ENCODE data around the gene YTHDF1.

YTHDF1 gene

DNA sequence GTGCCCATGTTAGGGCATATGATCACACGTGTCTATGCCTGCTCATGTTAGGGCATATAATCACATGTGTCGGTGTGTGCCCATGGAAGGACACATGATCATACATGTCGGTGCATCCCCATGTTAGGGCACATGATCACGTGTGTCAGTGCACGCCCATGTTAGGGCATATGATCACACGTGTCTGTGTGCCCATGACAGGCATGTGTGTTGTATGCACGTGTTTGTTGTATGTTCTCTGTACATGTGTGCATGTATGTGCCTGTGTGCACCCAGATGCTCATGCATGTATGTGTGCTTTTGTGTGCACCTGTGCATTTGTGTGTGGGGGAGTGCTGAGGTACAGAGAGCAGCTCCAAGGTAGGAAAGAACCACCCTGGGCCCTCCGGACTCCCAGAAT, 29.8 kb downstream of the YTHDF1 start:
- no peaks in the 10 kb centered on the region for H4K20me1 ChIP-seq (ENCODE audit: insufficient read depth, low read length)
- H3K36me3 ChIP-seq (replicated peaks; ENCODE audit: low read depth, low read length): no peaks in the 10 kb centered on the region
- no peaks in the 10 kb centered on the region for H3K4me1 ChIP-seq (ENCODE audit: low read length)
- no peak for TF ChIP-seq EZH2phosphoT487 (IDR thresholded peaks at IDR 0.05; ENCODE audit: low read depth)
- TF ChIP-seq, protein P1, sequence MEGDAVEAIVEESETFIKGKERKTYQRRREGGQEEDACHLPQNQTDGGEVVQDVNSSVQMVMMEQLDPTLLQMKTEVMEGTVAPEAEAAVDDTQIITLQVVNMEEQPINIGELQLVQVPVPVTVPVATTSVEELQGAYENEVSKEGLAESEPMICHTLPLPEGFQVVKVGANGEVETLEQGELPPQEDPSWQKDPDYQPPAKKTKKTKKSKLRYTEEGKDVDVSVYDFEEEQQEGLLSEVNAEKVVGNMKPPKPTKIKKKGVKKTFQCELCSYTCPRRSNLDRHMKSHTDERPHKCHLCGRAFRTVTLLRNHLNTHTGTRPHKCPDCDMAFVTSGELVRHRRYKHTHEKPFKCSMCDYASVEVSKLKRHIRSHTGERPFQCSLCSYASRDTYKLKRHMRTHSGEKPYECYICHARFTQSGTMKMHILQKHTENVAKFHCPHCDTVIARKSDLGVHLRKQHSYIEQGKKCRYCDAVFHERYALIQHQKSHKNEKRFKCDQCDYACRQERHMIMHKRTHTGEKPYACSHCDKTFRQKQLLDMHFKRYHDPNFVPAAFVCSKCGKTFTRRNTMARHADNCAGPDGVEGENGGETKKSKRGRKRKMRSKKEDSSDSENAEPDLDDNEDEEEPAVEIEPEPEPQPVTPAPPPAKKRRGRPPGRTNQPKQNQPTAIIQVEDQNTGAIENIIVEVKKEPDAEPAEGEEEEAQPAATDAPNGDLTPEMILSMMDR (IDR thresholded peaks at IDR 0.05; ENCODE audit: low read depth, low read length): no peak
- no peaks in the 10 kb centered on the region for H3K27me3 ChIP-seq (ENCODE audit: low read depth, low read length)
- no peak overlapping the region for H2AFZ ChIP-seq (ENCODE audit: low read depth, low read length)
- no peaks in the 10 kb centered on the region for H3K79me2 ChIP-seq (ENCODE audit: low read length)
- H3K4me2 ChIP-seq (ENCODE audit: low read length): no peak overlapping the region
- H3K9ac ChIP-seq (ENCODE audit: low read length): no peak overlapping the region
- H3K9me3 ChIP-seq (ENCODE audit: insufficient read depth, low read length): no peaks in the 10 kb centered on the region
- H3K4me3 ChIP-seq (ENCODE audit: low read length): no peak overlapping the region
- no peak overlapping the region for H3K27ac ChIP-seq (ENCODE audit: low read length)

DNA sequence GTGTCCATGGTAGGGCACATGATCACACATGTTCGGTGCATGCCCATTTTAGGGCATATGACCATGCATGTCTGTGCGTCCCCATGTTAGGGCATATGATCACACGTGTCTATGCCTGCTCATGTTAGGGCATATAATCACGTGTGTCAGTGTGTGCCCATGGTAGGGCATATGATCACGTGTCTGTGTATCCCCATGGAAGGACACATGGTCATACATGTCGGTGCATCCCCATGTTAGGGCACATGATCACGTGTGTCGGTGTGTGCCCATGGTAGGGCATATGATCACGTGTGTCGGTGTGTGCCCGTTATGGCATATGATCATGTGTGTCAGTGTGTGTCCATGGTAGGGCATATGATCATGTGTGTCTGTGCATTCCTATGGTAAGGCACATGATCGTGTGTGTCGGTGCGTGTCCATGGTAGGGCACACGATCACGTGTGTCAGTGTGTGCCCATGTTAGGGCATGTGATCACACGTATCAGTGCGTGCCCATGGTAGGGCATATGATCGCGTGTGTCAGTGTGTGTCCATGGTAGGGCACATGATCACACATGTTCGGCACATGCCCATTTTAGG, 30.6 kb downstream of the YTHDF1 start:
- Histone ChIP-seq H2AFZ (ENCODE audit: low read depth, low read length) (no peak overlapping the region), H3K4me3 (ENCODE audit: low read length) (no peak overlapping the region), H3K27me3 (ENCODE audit: low read depth, low read length) (no peaks in the 10 kb centered on the region), H3K79me2 (ENCODE audit: low read length) (no peaks in the 10 kb centered on the region), H3K4me2 (ENCODE audit: low read length) (no peak overlapping the region), H3K36me3 (replicated peaks; ENCODE audit: low read depth, low read length) (no peaks in the 10 kb centered on the region), H4K20me1 (ENCODE audit: insufficient read depth, low read length) (no peaks in the 10 kb centered on the region), H3K9me3 (ENCODE audit: insufficient read depth, low read length) (no peaks in the 10 kb centered on the region), H3K4me1 (ENCODE audit: low read length) (no peaks in the 10 kb centered on the region), H3K9ac (ENCODE audit: low read length) (no peak overlapping the region), H3K27ac (ENCODE audit: low read length) (no peak overlapping the region)
- no peak for TF ChIP-seq EZH2phosphoT487 (IDR thresholded peaks at IDR 0.05; ENCODE audit: low read depth)
- TF ChIP-seq, protein P1 (IDR thresholded peaks at IDR 0.05; ENCODE audit: low read depth, low read length): no peak

DNA sequence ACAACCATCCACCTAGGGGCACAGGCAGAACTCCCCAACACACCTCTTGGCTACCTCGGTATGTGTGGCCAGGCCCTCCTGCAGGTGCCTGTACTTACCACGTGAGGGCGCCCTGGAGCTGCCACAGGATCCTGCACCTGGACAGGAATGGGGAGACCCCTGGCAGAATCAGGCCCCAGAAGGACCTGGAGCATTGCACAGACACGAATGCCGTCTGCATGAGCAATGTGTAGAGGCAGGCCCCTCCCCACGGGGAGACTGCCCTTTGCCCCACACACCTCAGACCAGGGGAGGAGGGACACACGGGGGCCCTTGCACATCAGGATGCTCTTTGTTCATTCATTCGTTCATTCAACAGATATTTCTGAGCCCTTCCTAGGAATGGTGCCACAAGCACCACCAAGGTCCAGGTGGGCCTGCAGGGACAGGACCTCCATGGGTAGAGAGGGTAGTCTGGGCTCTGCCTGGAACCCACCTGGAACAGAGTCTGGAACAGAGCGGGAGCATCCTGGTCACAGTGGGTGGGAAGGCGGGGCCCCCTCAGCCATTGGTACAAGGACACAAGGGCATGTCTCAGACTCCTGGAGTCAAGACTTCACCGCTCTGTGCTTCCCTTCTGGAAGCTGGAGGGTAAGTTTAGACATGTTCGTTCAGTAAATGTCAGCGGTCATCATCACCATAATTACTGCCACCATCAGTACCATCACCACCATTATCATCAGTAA, 32.3 kb downstream of the YTHDF1 start:
- H3K9ac ChIP-seq (ENCODE audit: low read length): no peak overlapping the region
- H3K27me3 ChIP-seq (ENCODE audit: low read depth, low read length): 0 out of 2 replicates have a peak, but pooled peaks cover 6% of the 10 kb centered on the region
- peaks cover 2% of the 10 kb centered on the region; the same call in 1 of the 2 replicates for H3K4me1 ChIP-seq (ENCODE audit: low read length)

DNA sequence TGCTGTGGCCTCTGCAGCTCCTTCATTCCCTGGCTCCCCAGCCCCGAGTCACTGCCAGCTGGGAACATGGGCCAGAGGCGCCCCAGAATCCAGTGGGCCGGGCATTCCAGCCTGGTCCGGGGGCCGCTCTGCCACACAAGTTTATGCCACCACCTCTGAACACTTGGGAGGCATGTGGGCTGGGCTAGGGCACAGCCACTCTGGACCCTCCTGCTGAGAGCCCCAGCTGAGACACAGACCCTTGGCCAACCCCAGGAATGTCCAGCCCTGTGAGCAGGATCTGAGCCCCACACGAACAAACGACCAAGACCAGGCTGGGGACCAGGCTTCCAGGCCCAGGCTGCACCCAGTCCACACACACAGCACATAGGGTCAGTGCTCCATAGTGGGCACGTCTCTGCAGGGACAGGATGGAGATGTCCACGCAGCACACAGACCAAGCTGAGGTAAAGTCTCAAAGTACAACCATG, 33.0 kb downstream of the YTHDF1 start:
- TF ChIP-seq EZH2phosphoT487 (IDR thresholded peaks at IDR 0.05; ENCODE audit: low read depth): no peak
- TF ChIP-seq, protein P1 (IDR thresholded peaks at IDR 0.05; ENCODE audit: low read depth, low read length): no peak
- Histone ChIP-seq H3K4me2 (ENCODE audit: low read length) (no peak overlapping the region), H3K79me2 (ENCODE audit: low read length) (no peaks in the 10 kb centered on the region), H3K4me3 (ENCODE audit: low read length) (no peak overlapping the region), H3K4me1 (ENCODE audit: low read length) (peaks cover 2% of the 10 kb centered on the region; the same call in 1 of the 2 replicates), H3K9me3 (ENCODE audit: insufficient read depth, low read length) (no peaks in the 10 kb centered on the region), H4K20me1 (ENCODE audit: insufficient read depth, low read length) (no peaks in the 10 kb centered on the region), H2AFZ (ENCODE audit: low read depth, low read length) (no peak overlapping the region), H3K27ac (ENCODE audit: low read length) (no peak overlapping the region), H3K9ac (ENCODE audit: low read length) (no peak overlapping the region), H3K27me3 (ENCODE audit: low read depth, low read length) (0 out of 2 replicates have a peak, but pooled peaks cover 6% of the 10 kb centered on the region), H3K36me3 (replicated peaks; ENCODE audit: low read depth, low read length) (no peaks in the 10 kb centered on the region)

More for the DNA sequence above, 32.3 kb downstream of the YTHDF1 start:
- H3K4me2 ChIP-seq (ENCODE audit: low read length): no peak overlapping the region
- H3K4me3 ChIP-seq (ENCODE audit: low read length): no peak overlapping the region
- H3K9me3 ChIP-seq (ENCODE audit: insufficient read depth, low read length): no peaks in the 10 kb centered on the region
- no peak overlapping the region for H3K27ac ChIP-seq (ENCODE audit: low read length)
- H4K20me1 ChIP-seq (ENCODE audit: insufficient read depth, low read length): no peaks in the 10 kb centered on the region
- no peaks in the 10 kb centered on the region for H3K36me3 ChIP-seq (replicated peaks; ENCODE audit: low read depth, low read length)
- TF ChIP-seq, protein P1 (IDR thresholded peaks at IDR 0.05; ENCODE audit: low read depth, low read length): peak; percentile 82
- no peak for TF ChIP-seq EZH2phosphoT487 (IDR thresholded peaks at IDR 0.05; ENCODE audit: low read depth)
- no peaks in the 10 kb centered on the region for H3K79me2 ChIP-seq (ENCODE audit: low read length)
- no peak overlapping the region for H2AFZ ChIP-seq (ENCODE audit: low read depth, low read length)

Measured in OCI-LY3 (cell line).